WERI-Rb-1 (cell line): ENCODE results near the gene NUDT13.
A peak's percentile ranks its signal among the peaks of the same experiment; 100 is the strongest.

Source experiments
- DNase-seq: peaks from one replicate; pipeline ENCODE4 v3.0.0-alpha.2; 2020
- H3K27ac ChIP-seq: fragments of 250-450 bp; sonication (Bioruptor Pico); 2 replicates; pipeline ENCODE4 v1.5.1; 2020; ENCODE audit warnings: mild to moderate bottlenecking, moderate library complexity
- H3K27me3 ChIP-seq: fragments of 250-450 bp; sonication (Bioruptor Pico); 2 replicates; pipeline ENCODE4 v1.5.1; 2021; ENCODE audit warnings: mild to moderate bottlenecking, low read depth, moderate library complexity; ENCODE audit not compliant: insufficient read depth, severe bottlenecking
- H3K36me3 ChIP-seq: fragments of 250-450 bp; sonication (Bioruptor Pico); 2 replicates; pipeline ENCODE4 v1.5.1; 2020; ENCODE audit warnings: mild to moderate bottlenecking, moderate library complexity
- H3K4me3 ChIP-seq: 2 replicates; pipeline ENCODE4 v1.5.1; 2011; ENCODE audit warnings: low read depth, mild to moderate bottlenecking, control low read depth, low read length
- H3K9me3 ChIP-seq: fragments of 250-450 bp; sonication (Bioruptor Pico); 2 replicates; pipeline ENCODE4 v1.5.1; 2021; ENCODE audit warnings: mild to moderate bottlenecking, moderate library complexity; ENCODE audit not compliant: severe bottlenecking
- CTCF ChIP-seq: IDR thresholded peaks from 2 replicates; pipeline ENCODE4 v1.5.1; 2011; ENCODE audit warnings: low read depth, mild to moderate bottlenecking, control low read depth, inconsistent platforms, low read length

NUDT13 gene

DNA sequence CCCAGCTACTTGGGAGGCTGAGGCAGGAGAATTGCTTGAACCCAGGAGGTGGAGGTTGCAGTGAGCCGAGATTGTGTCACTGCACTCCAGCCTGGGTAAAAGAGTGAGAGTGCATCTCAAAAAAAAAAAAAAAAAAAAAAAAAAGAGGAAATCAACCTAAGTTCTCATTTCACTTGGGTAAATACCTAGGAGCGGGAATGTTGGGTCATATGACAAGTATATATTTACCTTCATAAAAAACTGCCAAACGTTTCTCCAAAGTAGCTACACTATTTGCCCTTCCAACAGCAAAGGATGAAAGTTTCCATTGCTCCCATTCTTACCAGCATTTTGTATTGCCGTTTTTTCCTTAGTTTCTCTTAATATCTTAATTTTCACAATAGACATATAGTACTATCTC, 23.4 kb upstream of the NUDT13 start:
- Histone ChIP-seq H3K9me3 (no peaks in the 10 kb centered on the region), H3K4me3 (no peak overlapping the region), H3K27ac (no peak overlapping the region), H3K36me3 (no peaks in the 10 kb centered on the region), H3K27me3 (no peaks in the 10 kb centered on the region)
- no peak for TF ChIP-seq CTCF
- DNase-seq = no peak

DNA sequence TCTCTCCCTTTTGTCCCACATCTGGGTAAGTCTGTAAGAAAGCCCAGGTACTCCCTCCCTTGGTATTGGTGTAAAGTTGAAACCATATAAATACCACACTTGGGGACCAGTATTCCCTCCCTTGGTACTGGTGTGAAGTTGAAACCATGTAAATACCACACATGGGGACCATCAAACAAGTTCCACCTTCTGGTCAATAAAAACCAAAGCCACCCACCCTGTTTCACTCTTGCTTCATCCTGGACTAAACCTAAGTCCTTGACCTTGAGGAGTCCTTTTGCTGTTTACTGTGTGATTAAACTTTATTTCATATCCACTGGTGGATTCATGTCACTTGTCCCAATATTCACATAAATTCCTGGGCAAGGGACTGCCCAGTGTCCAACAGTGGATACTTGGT, 22.0 kb upstream of the NUDT13 start:
- no peak overlapping the region for H3K27ac ChIP-seq
- H3K4me3 ChIP-seq = no peak overlapping the region
- TF ChIP-seq CTCF = no peak
- no peaks in the 10 kb centered on the region for H3K27me3 ChIP-seq
- no peaks in the 10 kb centered on the region for H3K36me3 ChIP-seq
- no peak for DNase-seq
- no peaks in the 10 kb centered on the region for H3K9me3 ChIP-seq

DNA sequence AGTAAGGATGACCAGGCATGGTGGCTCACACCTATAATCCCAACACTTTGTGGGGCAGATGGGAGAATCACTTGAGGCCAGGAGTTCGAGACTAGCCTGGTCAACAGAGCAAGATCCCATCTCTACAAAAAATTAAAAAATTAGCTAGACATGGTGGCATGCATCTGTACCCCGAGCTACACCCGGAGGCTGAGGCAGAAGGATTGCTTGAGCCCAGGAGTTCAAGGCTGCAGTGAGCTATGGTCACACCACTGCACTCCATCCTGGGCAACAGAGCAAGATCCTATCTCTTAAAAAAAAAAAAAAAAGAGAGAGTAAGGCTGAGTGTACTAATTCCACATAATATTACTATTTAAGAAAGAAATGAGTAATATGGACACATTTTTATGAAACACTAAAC, 17.4 kb upstream of the NUDT13 start:
- Histone ChIP-seq H3K4me3 (no peak overlapping the region), H3K27me3 (no peaks in the 10 kb centered on the region), H3K27ac (no peak overlapping the region), H3K9me3 (no peaks in the 10 kb centered on the region), H3K36me3 (no peaks in the 10 kb centered on the region)
- TF ChIP-seq CTCF = no peak
- DNase-seq = no peak

GRCh38 chr10:73093922-73094850, 16.1 kb upstream of the NUDT13 start:
- H3K36me3 ChIP-seq = no peaks in the 10 kb centered on the region
- no peaks in the 10 kb centered on the region for H3K27me3 ChIP-seq
- DNase-seq = no peak
- no peaks in the 10 kb centered on the region for H3K9me3 ChIP-seq
- TF ChIP-seq CTCF = no peak
- H3K4me3 ChIP-seq = peak overlapping the region; percentile 98
- no peak overlapping the region for H3K27ac ChIP-seq

GRCh38 chr10:73094986-73095480, 15.2 kb upstream of the NUDT13 start:
- no peak for TF ChIP-seq CTCF

More at GRCh38 chr10:73094986-73095480, 15.2 kb upstream of the NUDT13 start:
- no peaks in the 10 kb centered on the region for H3K36me3 ChIP-seq
- no peak for DNase-seq
- H3K4me3 ChIP-seq = peak overlapping the region; percentile 98
- H3K9me3 ChIP-seq = no peaks in the 10 kb centered on the region
- H3K27me3 ChIP-seq = no peaks in the 10 kb centered on the region
- no peak overlapping the region for H3K27ac ChIP-seq
